Liver (tissue), 9 donors: ENCODE results near the gene LAMB1. TPM values are rescaled to one million over a fixed set of nuclear protein-coding genes. Genes with fewer than 3 reads are reported as not detected.

Source experiments
- DNase-seq: peaks from one replicate; pipeline ENCODE4 v3.0.0-alpha.2; 2017; ENCODE audit warnings: low spot score
- H3K27ac ChIP-seq, 2 donors: one replicate each; pipeline ENCODE4 v1.7.0; 2013; ENCODE audit warnings: inconsistent platforms in 2 of 2, low read length in 2 of 2, control low read depth in 1 of 2, low read depth in 1 of 2, mild to moderate bottlenecking in 1 of 2
- H3K27me3 ChIP-seq, 4 donors: one replicate each; pipeline versions ENCODE4 v1.6.1 to v1.7.0; 2013; ENCODE audit warnings: low read length in 3 of 4, inconsistent platforms in 1 of 4, mild to moderate bottlenecking in 1 of 4, moderate library complexity in 1 of 4; ENCODE audit not compliant: control insufficient read depth in 4 of 4, insufficient read depth in 4 of 4
- H3K36me3 ChIP-seq, 4 donors: one replicate each; pipeline versions ENCODE4 v1.6.1 to v1.7.0; 2013; ENCODE audit warnings: low read length in 3 of 4, mild to moderate bottlenecking in 3 of 4, low read depth in 1 of 4, moderate library complexity in 1 of 4; ENCODE audit not compliant: control insufficient read depth in 4 of 4, insufficient read depth in 3 of 4
- H3K4me1 ChIP-seq, 4 donors: one replicate each; pipeline versions ENCODE4 v1.6.1 to v1.7.0; 2013; ENCODE audit warnings: low read length in 3 of 4, mild to moderate bottlenecking in 3 of 4, moderate library complexity in 1 of 4; ENCODE audit not compliant: control insufficient read depth in 4 of 4, insufficient read depth in 4 of 4
- H3K4me3 ChIP-seq, 3 donors: one replicate each; pipeline versions ENCODE4 v1.6.1 to v1.7.0; 2013; ENCODE audit warnings: low read length in 3 of 3, control low read depth in 1 of 3, low read depth in 1 of 3, mild to moderate bottlenecking in 1 of 3
- H3K9ac ChIP-seq, 2 donors: one replicate each; pipeline ENCODE4 v1.7.0; 2013; ENCODE audit warnings: low read length in 2 of 2, mild to moderate bottlenecking in 2 of 2, moderate library complexity in 2 of 2, control low read depth in 1 of 2, low read depth in 1 of 2
- H3K9me3 ChIP-seq, 4 donors: one replicate each; pipeline versions ENCODE4 v1.6.1 to v1.7.0; 2013; ENCODE audit warnings: low read length in 3 of 4; ENCODE audit not compliant: control insufficient read depth in 4 of 4
- EGR1 ChIP-seq, 2 donors: IDR thresholded peaks; 2 replicates each; pipeline ENCODE4 v1.6.1; 2016 to 2018; ENCODE audit warnings: antibody characterized with exemption in 2 of 2, low read depth in 2 of 2
- FOXA1 ChIP-seq: IDR thresholded peaks from 2 replicates; pipeline ENCODE4 v1.6.1; 2016; ENCODE audit warnings: antibody characterized with exemption
- HNF4A ChIP-seq, 2 donors: conservative IDR thresholded peaks; 2 replicates each; pipeline ENCODE4 v1.6.1; 2016; ENCODE audit warnings: antibody characterized with exemption in 2 of 2, mild to moderate bottlenecking in 2 of 2
- HNF4G ChIP-seq: IDR thresholded peaks from 2 replicates; pipeline ENCODE4 v1.6.1; 2016; ENCODE audit warnings: antibody characterized with exemption
- JUND ChIP-seq, 2 donors: IDR thresholded peaks; 2 replicates each; pipeline ENCODE4 v1.6.1; 2016; ENCODE audit warnings: antibody characterized with exemption in 2 of 2
- NR2F2 ChIP-seq: IDR thresholded peaks from 2 replicates; pipeline ENCODE4 v1.6.1; 2016; ENCODE audit warnings: antibody characterized with exemption
- RAD21 ChIP-seq, 2 donors: IDR thresholded peaks; 2 replicates each; pipeline ENCODE4 v1.6.1; 2016; ENCODE audit warnings: antibody characterized with exemption in 2 of 2, mild to moderate bottlenecking in 2 of 2
- RXRA ChIP-seq, 2 donors: IDR thresholded peaks; 2 replicates each; pipeline ENCODE4 v1.6.1; 2017 to 2018; ENCODE audit warnings: antibody characterized with exemption in 2 of 2, mild to moderate bottlenecking in 1 of 2
- SP1 ChIP-seq: IDR thresholded peaks from 2 replicates; pipeline ENCODE4 v1.6.1; 2018; ENCODE audit warnings: antibody characterized with exemption, mild to moderate bottlenecking
- TAF1 ChIP-seq: conservative IDR thresholded peaks from 2 replicates; pipeline ENCODE4 v1.6.1; 2016; ENCODE audit warnings: antibody characterized with exemption, mild to moderate bottlenecking
- YY1 ChIP-seq: IDR thresholded peaks from 2 replicates; pipeline ENCODE4 v1.6.1; 2016; ENCODE audit warnings: antibody characterized with exemption, mild to moderate bottlenecking
- WGBS: extraction: QIAGEN DNeasy Blood & Tissue Kit; methylation state at CpG from one replicate; pipeline ENCODE4 v1.1.7; 2013; 5-methylcytosine and 5-hydroxymethylcytosine counted together
- polyA plus RNA-seq, 2 donors: library from polyadenylated mRNA; stranded (reverse) in 1 of 2; unstranded in 1 of 2; fragments of 200-250 nt in 1 of 2; fragments of >200 nt in 1 of 2; fragmentation: Nextera tagmentation in 1 of 2; extraction: Ambion mirVana in 1 of 2; gene quantifications; one replicate each; pipeline versions ENCODE4 v1.2.1 to v1.2.3, GENCODE V29; 2013 to 2015
- total RNA-seq, 2 donors: library from RNA; depleted of rRNA; stranded (reverse); fragments of >200 nt; gene quantifications; one replicate each; pipeline ENCODE4 v1.2.3, GENCODE V29; 2014
- TF ChIP-seq, protein P1 (sequence below): IDR thresholded peaks from 2 replicates; pipeline ENCODE4 v1.6.1; 2016; ENCODE audit warnings: antibody characterized with exemption, mild to moderate bottlenecking
- TF ChIP-seq, protein P2 (sequence below): fragments of 150-350 bp; IDR thresholded peaks from 2 replicates; pipeline ENCODE4 v1.5.1; 2017; ENCODE audit warnings: improper control_type of control experiment, low read depth, low read length; ENCODE audit not compliant: missing input control
- donor health status: healthy.
- donor health status: healthy.
- donor health status: healthy.
- donor health status: healthy.
- donor health status: healthy.

Gene LAMB1
- total and polyA plus RNA-seq, 4 donors = 12.6 to 63.1 (median 25.8) TPM

DNA sequence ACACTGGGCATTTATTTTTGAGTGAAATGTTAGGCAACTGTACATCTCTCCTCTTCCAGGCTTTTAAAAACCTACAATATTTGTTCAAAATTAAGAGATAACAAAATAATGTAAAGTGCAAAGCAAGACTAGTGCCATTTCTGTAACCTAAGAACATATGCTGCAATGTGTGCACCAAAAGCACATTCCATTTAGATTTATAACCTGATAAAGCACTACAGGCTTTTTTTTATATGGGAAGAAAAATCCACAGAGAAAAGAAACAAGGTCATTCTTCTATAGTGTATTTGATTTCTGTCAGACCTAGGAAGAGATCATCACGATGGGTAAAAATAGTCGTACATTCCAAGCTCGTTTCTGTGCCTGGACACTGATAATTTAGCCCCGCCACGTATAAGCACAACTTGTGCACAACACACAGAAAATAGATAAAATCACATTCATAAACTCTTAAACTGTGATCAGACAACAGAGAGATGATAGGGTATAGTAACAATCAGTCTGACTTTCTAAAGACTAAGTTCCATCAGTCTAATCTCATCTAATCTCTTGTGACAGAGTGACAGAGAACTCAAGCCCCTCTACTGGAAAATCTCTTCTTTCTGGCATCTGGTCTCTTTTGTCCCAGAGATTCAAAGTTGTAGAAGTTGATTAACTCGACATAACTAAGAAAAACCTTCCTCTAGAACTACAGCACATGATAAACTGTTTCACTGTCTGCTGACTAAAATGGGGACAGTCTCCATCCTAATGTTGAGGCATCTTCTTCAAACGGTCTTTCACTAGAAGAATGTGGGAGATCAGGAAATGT lies 6.7 kb downstream of the LAMB1 start:
- peaks cover 0 to 2% (median 0%) of the 10 kb centered on the region in 4 donors for H3K27me3 ChIP-seq
- H3K36me3 ChIP-seq = no peaks in the 10 kb centered on the region
- H3K9ac ChIP-seq = no peak overlapping the region
- no peaks in the 10 kb centered on the region for H3K9me3 ChIP-seq
- peaks cover 0 to 2% (median under 1%) of the 10 kb centered on the region in 4 donors for H3K4me1 ChIP-seq
- no peak for DNase-seq
- WGBS = 70% methylated on average over 7 of the region's 7 CpGs
- no peak overlapping the region for H3K27ac ChIP-seq
- TF ChIP-seq HNF4A (conservative IDR thresholded peaks at IDR 0.05) (no peak), EGR1 (IDR thresholded peaks at IDR 0.05; ENCODE audit: low read depth in 2 of 2) (no peak), RAD21 (IDR thresholded peaks at IDR 0.05) (no peak), JUND (IDR thresholded peaks at IDR 0.05) (no peak), RXRA (IDR thresholded peaks at IDR 0.05) (no peak), TAF1 (no peak), HNF4G (no peak)
- TF ChIP-seq, protein P1, sequence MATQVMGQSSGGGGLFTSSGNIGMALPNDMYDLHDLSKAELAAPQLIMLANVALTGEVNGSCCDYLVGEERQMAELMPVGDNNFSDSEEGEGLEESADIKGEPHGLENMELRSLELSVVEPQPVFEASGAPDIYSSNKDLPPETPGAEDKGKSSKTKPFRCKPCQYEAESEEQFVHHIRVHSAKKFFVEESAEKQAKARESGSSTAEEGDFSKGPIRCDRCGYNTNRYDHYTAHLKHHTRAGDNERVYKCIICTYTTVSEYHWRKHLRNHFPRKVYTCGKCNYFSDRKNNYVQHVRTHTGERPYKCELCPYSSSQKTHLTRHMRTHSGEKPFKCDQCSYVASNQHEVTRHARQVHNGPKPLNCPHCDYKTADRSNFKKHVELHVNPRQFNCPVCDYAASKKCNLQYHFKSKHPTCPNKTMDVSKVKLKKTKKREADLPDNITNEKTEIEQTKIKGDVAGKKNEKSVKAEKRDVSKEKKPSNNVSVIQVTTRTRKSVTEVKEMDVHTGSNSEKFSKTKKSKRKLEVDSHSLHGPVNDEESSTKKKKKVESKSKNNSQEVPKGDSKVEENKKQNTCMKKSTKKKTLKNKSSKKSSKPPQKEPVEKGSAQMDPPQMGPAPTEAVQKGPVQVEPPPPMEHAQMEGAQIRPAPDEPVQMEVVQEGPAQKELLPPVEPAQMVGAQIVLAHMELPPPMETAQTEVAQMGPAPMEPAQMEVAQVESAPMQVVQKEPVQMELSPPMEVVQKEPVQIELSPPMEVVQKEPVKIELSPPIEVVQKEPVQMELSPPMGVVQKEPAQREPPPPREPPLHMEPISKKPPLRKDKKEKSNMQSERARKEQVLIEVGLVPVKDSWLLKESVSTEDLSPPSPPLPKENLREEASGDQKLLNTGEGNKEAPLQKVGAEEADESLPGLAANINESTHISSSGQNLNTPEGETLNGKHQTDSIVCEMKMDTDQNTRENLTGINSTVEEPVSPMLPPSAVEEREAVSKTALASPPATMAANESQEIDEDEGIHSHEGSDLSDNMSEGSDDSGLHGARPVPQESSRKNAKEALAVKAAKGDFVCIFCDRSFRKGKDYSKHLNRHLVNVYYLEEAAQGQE = no peak
- no peak overlapping the region for H3K4me3 ChIP-seq

DNA sequence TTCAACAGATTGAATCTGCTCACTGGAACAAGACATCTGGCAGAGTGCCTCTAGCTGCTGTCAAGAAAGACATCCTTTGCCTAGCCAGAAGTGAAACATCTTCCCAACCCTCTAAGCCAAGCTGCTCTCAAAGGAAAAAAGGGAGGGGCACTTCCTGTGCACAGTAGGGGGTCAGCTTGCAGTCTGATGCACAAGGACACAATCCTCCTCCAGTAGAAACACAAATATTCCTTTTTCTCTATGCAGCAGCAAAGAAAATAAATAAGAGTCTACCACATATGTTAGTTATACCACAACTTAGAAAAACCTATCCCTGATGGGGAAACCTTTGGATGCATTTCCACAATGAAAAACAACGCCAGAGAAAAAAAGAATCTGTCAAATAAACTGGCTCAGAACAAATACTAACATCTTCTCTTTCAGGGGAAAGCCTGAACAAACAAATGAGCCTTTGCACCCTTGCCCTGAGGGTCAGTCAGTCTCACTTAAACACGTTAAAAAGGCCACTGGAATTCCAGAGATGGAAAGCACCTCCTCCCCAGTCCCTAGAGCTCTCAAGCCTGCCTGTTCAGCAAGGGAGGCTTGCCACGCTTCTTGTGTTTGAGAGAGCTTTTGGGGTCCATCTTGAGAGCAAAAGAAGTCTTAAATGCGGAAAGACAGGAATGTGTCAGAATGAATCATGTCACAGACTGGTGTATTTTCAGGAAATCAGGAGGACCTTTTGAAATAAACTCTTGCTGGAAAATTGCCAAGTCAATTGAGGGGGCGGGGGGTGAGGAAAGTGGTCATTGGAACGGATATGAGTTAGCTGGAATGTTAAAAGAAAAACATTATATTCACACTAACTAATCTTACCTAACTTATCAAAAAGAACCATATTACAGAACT lies 7.5 kb downstream of the LAMB1 start:
- TF ChIP-seq, protein P2, sequence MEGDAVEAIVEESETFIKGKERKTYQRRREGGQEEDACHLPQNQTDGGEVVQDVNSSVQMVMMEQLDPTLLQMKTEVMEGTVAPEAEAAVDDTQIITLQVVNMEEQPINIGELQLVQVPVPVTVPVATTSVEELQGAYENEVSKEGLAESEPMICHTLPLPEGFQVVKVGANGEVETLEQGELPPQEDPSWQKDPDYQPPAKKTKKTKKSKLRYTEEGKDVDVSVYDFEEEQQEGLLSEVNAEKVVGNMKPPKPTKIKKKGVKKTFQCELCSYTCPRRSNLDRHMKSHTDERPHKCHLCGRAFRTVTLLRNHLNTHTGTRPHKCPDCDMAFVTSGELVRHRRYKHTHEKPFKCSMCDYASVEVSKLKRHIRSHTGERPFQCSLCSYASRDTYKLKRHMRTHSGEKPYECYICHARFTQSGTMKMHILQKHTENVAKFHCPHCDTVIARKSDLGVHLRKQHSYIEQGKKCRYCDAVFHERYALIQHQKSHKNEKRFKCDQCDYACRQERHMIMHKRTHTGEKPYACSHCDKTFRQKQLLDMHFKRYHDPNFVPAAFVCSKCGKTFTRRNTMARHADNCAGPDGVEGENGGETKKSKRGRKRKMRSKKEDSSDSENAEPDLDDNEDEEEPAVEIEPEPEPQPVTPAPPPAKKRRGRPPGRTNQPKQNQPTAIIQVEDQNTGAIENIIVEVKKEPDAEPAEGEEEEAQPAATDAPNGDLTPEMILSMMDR = no peak
- TF ChIP-seq HNF4G (no peak), FOXA1 (no peak), SP1 (no peak), YY1 (no peak), NR2F2 (peak; percentile 43), JUND (IDR thresholded peaks at IDR 0.05) (no peak), EGR1 (IDR thresholded peaks at IDR 0.05; ENCODE audit: low read depth in 2 of 2) (no peak)
- Histone ChIP-seq H3K27ac (no peak overlapping the region), H3K27me3 (peaks cover 0 to 2% (median 0%) of the 10 kb centered on the region in 4 donors), H3K36me3 (no peaks in the 10 kb centered on the region), H3K9ac (no peak overlapping the region), H3K4me1 (no peaks in the 10 kb centered on the region), H3K4me3 (no peak overlapping the region), H3K9me3 (no peaks in the 10 kb centered on the region)
- DNase-seq = no peak
- 29% methylated on average over 6 of the region's 6 CpGs for WGBS
